Midbrain (tissue), 1 donor: ENCODE measurements around the gene DGKD.

Experiments
- DNase-seq: peaks from one replicate; lab custom pipeline; 2025; lab: John Stamatoyannopoulos, UW

Gene DGKD

DNA sequence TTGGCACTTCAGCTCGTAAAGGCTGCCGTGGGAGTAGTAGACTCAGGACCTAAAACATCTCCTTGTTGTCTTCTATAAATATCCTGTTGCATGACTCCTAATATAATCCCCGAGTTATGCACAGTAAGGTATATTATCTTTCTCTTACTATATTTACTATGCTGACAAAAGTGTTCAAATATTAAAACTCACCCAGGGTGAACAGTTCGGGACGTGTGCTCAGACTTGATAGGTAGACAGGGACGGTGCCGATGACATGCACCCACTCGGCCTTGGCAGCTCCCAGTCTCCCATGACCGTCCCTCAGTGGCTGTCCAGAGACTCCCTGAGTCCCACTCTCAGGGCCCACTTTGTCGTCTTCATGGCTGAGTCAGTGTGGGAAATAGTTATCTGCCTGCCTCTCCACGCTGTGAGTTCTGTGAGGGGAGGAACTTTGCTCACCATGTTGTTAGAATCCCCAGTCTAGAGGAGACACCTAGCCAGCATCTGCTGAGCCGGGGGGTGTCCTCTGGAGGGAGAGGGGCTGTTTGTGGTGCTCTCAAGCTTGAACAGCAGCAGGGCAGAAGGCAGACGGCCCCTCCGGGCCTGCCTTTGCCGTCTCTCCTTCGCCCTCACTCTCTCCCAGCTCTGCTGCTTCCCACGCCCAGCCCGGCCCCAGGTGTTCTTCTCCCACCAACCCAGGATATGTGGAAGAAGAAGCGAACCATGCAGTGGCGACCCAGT is 75.0 kb downstream of the DGKD start:
- DNase-seq: no peak

DNA sequence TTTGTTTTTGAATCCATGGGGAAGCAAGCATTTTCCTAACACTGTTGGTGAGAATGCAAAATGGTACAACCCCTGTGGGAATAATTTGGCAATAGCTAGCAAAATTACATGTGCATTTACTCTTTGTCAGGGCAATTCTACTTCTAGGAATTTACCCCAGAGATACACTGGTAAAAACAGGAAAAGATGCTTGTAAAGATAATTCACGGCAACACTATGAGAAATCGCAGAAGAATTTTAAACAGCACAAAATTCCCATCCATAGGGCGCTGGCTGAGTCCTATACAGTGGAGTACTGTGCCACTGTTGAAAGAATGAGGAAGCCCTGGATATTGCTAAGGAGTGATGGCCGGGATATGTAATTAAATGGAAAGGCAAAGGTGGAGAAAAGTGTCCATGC is 75.8 kb downstream of the DGKD start:
- DNase-seq: no peak

DNA sequence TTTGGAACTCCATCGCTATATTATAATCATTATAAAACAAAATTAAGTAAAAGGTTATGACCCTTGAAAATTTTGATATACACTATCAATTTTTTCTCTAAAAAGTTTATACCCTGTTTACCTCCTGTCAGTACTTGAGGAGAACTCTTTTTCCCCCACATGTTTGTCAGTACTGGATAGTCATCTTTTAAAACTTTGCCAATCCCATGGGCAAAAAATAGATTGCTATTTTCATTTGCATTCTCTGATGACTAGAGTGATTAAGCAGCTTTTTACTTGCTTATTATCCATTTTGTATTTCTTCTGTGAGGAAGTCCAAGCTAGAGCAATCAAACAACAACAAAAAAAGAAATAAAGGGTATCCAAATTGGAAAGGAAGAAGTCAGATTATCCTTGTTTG is 76.4 kb downstream of the DGKD start:
- no peak for DNase-seq

DNA sequence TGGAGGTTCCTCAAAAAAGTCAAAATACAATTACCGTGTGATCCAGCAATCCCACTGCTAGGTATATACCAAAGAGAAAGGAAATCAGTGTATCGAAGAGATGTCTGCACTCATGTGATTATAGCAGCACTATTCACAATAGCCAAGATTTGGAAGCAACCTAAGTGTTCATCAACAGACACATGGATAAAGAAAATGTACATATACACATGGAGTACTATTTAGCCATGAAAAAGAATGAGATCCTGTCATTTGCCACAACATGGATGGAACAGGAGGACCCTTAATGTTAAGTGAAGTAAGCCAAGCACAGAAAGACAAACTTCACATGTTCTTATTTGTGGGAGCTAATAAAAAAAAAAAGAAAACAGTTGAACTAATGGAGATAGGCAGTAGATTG is 78.7 kb downstream of the DGKD start:
- DNase-seq: no peak

DNA sequence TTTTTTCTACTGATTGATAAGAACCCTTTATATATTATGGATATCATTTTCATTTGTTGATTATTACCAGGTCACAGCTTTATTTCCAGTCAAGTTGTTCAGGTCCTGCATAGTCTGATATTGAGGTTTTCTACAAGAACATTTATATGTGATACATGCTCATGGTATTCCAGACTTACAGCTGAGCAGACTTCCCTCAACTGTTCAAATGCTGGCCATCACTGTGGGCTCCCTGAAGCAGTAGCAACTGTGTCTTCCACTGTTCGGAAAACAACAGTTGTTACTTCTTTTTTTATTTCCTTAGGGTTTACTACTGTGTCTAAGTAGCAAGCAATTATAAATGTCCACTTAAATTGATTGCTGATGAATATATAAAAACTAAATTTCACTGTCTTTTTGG is 79.5 kb downstream of the DGKD start:
- DNase-seq: no peak

DNA sequence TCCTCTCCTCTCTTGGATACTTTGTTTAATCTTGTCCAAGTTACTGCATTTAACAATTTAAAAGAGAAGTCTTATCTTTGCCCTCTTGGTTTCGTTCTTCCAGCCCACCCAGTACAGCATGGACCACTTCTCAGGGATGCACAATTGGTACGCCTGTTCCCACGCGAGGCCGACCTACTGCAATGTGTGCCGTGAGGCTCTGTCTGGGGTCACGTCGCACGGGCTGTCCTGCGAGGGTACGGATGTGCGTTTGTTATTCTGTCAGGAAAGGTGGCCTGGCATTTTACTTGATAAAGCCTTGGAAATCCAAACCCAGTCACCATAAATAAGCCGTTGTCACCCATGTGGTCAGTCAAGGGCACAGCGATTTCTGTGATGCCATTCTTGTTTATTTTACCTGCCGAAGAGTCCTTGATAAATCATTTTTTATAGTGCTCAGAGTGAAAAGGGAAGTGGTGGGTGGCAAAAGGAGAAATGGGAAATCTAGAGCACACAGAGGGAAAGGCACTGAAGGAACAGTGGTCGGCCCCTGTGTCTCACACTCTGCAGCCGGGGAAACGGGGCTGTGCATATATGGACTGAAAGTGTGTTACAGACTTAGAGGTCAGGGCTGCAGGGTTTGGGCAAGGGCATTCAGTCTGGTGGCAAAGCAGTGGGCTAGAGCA is 80.5 kb downstream of the DGKD start:
- no peak for DNase-seq

DNA sequence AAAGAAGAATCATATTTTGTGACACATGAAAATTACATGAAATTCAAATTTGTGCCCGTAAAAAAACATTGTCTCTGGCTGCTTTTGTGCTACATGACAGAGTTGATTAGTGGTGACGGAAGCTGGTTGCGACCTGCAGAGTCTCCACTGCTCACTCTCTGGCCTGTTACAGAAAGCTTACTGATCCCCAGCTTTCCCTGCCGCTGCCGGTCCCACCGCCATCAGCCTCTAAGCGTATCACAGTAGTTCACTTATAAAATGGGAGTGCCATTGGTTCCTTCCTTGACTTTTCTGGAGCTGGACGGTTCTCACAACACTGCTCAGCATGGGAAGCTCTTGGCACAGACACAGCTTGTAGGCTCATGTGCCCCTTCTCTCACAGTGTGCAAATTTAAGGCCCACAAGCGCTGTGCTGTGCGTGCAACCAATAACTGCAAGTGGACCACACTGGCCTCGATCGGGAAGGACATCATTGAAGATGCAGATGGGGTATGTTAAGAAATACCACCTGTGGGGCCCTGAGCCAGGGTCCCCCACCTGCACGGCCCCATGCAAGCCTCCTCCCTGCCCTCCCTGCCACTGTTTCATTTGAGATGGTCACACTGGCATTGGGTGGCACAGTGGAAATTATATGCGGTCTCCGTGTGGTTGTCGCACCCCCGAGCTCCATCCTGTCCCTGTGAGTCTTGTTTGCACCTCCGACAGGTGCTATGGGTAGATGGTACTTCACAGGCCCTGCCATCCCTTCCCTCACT is 81.3 kb downstream of the DGKD start:
- no peak for DNase-seq

DNA sequence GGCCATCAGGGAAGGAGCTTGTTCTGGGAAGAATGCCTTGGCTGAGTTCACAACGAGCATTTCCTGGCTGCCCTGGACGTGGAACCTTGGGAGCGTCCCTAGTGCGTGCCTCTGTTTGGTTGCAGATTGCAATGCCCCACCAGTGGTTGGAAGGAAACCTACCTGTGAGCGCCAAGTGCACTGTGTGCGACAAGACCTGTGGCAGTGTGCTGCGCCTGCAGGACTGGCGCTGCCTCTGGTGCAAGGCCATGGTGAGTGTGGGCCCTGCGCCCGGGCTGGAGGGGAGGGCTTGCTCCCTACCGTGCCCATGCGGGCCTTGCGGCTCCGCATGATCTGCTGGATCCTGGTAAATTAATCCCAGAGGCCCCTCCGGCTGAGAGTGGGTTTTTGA is 81.9 kb downstream of the DGKD start:
- no peak for DNase-seq

DNA sequence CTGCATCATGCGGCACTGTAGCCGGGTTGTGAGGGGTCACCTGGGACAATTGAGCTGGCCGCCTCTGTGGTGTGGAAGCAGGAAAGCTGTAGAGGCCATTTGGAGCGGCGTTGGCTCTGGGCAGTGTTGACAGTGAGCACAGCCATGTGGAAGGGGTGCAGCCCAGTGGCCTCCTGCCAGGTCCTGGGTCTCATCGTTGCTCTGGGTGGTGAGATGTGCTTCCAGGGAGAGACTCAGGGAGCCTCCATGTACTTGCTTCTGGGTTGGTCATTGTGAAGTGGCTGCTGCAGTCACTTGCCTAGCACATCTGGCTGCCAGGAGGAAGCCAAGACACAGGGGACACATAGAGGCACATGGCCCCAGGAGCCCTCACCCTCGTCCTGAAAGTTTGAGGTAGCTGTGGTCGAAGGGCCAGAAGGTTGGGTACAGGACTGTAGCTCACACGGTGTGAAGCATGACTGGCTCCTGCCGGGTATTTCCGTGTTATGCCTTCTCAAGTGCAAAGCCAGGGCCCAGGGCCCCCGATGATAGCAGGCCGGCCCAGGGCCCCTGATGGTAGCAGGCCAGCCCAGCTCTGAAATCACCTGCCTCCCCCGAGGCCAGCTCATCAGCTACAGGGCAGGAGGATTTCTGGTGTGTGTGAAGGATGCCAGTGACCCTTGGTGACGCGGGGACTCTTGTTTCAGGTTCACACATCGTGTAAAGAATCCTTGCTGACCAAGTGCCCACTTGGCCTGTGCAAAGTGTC is 82.6 kb downstream of the DGKD start:
- DNase-seq: no peak

DNA sequence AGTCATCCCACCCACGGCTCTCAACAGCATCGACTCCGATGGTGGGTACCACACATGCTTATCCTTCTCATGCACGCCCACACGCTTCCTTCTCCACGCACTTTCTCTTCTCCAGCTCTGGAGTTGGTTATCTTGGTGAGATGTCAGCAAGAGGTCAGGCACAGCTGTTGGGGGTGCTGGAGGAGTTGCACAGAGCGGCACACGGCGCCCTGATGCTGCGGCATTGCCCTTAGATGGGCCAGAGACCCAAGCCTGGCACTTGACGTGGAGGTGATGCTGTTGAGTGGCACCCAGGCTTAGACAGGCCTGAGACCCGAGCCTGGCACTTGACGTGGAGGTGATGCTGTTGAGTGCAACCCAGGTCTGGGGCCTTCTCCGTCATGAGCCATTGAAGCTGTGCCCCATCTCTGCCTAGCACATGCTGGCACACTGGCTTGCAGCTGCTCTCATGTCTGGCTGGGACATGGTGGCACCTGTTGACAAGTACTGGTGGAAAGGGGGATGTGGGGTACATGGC is 83.2 kb downstream of the DGKD start:
- DNase-seq: no peak

DNA sequence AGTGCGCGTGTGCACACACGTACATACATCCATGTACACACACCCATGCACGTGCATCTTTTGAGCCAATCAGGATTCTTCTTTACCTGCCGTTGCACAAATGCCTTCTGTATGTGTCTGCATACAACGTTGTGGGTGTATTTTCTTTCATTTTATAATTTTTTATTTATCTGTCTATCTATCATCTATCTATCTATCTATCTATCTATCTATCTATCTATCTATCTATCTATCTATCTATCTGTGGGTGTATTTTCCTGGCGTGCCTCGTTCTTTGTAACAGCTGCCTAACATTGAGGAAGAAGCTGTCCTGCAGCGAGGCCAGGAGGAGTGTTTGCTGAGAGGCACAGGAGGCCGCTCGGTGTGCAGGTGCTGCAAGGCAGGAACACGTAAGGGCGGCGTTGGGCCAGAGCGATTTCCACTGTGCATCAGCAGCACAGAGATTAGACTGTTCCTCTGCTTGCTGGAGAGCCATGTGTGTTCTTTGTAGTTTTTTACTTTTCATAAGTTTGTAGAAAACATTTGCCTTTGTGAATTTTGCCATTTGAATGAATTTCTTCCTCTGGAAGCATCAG is 84.4 kb downstream of the DGKD start:
- DNase-seq: no peak

DNA sequence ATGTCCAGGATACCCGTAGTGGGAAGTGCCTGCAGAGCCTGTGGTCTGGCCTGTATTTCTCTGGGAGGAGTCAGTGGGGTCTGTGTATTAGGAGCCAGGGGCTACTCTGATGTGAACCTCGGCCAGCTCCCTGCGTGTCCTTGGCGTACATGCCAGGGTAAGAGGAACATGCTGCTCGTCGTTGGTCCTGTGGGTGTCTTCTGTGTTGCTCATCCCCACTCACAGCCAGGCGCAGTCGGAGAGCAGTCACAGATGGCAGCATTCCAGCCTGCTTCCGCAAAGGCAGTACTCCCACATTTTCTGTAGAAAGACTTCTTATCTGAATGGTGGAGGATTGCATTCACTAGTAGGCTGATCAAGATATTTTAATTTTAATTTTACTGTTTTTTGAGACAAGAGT is 84.9 kb downstream of the DGKD start:
- peak; percentile 6 for DNase-seq

DNA sequence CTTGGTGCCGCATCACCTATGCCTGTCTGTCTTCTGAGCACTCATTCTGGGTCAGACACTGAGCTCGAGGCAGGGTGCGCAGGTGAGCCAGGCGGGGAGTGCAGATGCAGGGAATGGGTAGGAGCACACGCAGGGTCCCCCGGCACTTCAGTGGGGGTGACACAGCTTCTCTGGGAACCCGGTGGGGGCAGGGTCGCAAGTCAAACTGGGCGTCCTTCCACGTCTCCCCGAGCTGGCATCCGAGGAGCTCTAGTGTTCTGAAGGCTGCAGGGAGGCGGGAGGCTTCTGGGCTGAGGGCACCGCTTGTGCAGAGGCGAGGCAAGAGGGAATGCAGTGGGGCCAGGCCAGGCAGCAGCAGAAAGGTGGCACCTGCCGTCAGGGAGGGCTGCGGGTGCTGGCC is 86.0 kb downstream of the DGKD start:
- DNase-seq: no peak

DNA sequence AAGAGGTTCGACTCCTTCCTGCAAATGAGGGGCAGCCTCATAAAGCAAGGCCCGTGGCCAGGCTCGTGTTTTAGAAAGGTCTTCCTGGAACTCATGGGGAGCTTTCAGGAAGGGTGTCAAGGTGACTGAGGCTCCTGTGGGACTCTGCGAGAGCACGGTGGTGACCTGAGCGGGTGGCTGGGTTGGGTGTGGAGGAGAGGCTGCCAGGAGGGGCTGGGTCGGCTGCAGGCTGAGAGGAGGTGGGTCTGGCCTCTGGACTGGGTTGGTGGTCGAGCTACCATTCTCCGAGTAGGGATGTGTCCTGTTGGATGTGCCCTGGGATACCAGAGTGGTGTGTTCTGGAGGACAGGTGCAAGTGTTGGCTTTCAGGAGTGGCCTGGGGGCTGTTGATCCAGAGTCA is 86.4 kb downstream of the DGKD start:
- no peak for DNase-seq

DNA sequence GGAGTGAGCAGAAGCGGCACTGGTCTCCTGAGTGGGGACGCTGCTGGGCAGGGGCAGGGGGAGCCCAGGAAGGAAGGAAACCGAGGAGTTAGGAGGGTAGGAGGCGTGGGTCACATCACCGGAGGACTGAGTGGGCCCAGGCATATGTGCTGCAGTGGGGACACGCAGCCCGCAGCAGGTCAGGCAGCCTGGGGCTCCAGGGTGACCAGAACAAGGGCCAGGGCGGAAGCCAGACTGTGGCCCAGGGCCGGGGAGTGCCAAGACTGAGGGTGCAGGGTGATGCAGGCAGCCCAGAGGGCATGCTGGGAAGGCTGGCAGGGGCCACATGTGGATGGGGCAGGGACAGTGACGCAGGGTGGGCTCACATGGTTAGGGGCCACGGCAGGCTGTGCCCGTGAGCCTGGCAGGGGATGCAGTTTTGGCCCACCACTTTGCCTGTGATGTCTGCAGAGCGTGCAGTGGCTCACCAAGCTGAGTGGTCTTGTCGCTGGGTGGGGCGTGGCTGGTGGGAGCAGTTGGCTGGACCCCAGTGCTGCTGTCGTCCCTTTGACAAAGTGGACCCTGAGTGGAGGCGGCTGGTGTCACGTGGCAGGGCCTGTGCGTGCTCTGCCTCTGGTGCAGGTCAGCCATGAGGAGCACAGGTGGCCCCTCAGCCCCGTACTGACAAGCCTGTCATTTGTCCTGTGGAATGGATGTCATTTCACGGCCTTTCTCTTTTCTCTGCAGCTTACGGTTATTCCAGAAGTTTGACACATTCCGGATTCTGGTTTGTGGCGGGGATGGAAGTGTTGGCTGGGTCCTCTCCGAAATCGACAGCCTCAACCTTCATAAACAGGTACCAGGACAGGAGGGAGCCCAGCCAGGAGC is 87.1 kb downstream of the DGKD start:
- no peak for DNase-seq

DNA sequence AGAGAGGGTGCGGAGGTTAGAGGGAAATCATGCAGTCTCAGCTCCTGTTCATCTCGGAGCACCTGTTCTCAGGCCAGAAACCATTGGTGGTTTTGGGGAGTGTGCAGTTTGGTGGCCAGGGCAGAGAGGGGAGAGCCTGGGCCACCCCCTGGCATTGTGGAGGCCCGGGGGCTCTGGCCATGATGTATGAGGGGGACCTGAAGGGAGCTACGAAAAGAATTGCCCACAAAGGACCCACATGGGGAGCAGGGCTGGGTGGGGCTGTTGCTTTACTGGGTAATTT is 87.7 kb downstream of the DGKD start:
- DNase-seq: no peak

DNA sequence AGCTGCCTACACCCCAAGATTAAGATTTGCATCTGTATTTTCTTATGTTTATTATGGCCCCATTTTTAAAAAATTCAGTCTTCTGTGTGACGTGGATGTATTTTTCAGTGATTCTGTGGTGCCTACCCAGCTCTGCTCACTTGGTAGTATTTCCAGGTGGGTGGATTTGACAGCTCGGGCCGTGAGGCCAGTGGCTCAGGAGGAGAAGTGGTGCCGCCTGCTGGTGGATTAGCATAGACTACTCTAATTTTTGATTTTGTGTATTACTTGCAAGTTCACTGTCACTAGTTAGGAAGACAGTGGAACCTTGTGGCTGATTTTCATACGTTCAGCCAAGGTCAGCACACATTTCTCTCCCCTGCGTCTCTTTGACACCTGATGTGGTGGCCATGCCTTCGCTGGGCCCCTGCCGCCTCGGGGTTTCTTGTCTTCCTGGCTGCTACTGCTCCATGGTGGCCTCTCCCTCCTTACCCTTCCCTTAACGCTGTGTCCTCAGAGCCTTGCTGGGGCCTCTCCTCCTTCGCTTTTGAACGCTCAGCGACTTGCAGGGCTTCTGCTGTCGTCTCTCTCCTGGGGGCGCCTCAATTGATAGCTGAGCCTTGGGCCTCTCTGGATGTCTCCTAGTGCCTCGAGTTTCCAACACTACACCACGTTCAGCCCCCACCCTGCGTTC is 89.4 kb downstream of the DGKD start:
- DNase-seq: peak; percentile 71

DNA sequence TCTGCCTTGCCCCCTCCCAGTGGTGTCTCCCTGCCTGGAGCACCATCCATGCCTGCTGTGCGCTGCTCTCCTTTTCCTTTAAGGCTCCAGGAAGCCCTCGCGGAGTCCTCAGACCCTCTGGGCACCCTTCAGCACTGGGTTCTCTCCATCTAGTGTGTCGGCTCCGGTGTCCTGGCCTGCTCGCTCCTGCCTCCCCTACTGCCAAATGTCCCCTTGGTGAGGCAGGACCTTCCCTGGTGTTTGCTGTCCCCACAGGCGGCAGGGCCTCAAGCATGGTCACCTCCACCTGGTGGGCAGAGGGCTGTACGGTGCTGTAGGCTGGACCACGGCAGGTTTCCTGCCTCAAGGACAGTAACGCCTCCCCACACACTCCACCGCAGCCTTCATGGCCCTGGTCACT is 90.2 kb downstream of the DGKD start:
- no peak for DNase-seq

DNA sequence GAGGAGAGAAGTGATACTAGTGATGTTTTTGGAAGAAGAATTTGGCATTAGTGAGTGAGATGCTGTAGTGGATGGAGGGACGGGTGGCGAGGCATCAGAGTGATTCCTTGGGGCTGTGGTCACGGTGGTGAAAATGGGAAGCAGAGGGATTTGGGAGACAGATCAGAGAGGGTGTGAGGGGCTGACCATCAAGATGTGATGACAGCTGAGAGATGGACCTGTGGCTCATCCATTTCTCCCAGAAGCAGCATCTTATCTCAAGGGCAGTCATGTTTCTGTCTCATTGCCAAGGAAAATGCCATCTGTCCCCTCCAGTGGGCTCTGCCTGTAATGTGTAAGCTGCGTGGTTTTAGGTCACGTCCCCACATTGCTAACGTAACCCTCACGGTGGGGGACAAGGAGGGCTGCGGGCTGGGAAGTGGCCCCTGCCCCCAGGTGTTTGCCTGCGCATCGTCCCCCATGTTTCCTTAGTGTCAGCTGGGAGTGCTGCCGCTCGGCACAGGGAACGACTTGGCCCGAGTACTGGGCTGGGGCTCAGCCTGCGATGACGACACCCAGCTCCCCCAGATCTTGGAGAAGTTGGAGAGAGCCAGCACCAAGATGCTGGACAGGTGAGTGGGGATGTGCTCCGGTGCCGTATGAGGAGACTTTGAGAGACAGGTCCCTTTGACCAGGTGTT is 91.0 kb downstream of the DGKD start:
- no peak for DNase-seq

DNA sequence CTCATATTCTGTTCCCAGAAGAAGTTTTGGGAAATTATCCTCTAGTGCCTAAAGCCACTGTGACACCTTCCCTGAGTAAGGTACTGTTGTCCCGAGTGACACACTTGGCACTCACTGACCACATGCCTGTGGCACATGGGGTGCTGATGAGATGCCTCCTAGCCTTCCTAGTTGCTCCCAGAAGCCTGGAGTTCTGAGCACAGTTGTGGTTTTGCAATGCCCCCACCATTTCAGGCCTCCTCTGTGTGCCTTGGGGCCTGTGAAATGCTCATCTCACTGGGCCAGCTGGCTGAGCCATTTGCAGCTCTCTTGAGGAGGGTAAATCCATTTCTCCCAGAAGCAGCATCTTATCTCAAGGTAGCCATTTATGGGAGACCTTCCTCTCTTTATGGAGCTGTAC is 91.8 kb downstream of the DGKD start:
- no peak for DNase-seq
